ENCODE results near the gene ANKRD42. TPM values are rescaled to one million over a fixed set of nuclear protein-coding genes. Genes with fewer than 3 reads are reported as not detected.
"Not testable (repeated sequence)": the region's sequence is repeated elsewhere in the genome, so short reads cannot be mapped to it uniquely, and the experiment has no call there.

The ANKRD42 gene
- total RNA-seq, 1 donor, result 9.5 TPM

DNA sequence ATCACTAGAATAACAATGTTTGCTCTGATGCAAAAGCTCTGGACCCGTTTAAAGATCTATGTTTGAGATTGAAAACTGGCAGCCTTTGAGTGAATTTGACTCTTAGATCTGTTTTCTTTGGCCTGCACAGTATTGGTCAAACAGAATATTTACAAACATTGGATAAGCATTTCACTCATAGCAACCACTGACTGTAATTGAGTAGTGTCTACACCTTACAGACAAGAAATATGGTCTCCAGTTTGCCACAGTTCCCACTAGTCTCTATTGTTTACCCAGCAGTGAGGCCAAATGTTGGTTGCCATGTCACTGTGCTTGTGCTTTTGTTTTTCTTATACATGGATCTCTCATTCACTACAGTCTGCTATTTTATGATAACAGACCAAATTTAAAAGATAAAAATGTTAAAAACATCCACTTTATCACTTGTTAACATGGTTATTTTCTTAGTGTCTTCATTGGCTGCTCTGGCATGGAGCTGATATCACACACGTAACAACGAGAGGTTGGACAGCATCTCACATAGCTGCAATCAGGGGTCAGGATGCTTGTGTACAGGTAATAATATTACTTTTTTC, 12.2 kb downstream of the ANKRD42 start:
- H3K4me3 ChIP-seq (ENCODE audit: low read depth, low read length), result no peak overlapping the region
- TF ChIP-seq, protein P1, sequence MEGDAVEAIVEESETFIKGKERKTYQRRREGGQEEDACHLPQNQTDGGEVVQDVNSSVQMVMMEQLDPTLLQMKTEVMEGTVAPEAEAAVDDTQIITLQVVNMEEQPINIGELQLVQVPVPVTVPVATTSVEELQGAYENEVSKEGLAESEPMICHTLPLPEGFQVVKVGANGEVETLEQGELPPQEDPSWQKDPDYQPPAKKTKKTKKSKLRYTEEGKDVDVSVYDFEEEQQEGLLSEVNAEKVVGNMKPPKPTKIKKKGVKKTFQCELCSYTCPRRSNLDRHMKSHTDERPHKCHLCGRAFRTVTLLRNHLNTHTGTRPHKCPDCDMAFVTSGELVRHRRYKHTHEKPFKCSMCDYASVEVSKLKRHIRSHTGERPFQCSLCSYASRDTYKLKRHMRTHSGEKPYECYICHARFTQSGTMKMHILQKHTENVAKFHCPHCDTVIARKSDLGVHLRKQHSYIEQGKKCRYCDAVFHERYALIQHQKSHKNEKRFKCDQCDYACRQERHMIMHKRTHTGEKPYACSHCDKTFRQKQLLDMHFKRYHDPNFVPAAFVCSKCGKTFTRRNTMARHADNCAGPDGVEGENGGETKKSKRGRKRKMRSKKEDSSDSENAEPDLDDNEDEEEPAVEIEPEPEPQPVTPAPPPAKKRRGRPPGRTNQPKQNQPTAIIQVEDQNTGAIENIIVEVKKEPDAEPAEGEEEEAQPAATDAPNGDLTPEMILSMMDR (IDR thresholded peaks at IDR 0.05; ENCODE audit: insufficient read depth, low read length), result no peak
- DNase-seq (ENCODE audit: low read depth), result no peak

DNA sequence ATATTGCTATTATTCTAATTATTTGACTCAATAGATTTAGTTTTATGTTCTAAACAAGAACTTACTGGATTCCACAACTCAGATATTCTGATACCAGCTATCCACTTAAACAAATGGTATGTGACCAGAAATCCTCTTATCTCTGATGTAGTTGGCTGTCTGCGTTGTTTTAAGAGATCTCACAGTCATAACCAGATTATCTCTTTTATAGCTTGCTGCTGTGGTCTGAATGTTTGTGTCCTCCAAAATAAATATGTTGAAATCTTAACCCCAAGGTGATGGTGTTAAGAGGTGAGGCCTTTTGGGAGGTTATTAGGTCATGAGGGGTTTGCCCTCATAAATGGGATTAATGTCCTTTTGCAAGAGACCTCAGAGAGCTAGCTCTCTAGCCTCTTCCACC, 12.7 kb downstream of the ANKRD42 start:
- TF ChIP-seq, protein P1 (IDR thresholded peaks at IDR 0.05; ENCODE audit: insufficient read depth, low read length), result no peak
- H3K4me3 ChIP-seq (ENCODE audit: low read depth, low read length), result no peak overlapping the region
- DNase-seq (ENCODE audit: low read depth), result no peak

DNA sequence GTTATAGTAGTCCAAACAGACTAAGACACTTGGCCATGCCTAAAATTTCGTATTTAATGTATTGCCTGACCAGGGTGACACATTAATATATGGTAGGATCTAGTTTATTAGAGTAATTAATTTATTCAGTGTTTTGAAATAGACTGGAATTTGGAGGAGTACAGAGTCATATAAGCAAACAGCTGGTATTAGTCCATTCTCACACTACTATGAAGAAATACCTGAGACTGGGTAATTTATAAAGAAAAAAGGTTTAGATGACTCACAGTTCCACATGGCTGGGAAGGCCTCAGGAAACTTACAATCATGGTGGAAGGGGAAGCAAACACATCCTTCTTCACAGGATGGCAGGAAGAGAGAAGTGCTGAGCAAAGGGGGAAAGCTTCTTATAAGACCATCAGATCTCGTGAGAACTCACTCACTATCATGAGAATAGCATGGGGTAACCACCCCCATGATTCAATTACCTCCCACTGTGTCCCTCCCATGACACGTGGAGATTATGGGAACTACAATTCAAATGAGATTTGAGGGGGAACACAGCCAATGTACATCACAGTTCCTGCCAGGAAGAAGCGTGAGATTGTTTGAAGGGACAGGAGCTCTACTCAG, 13.4 kb downstream of the ANKRD42 start:
- H3K4me3 ChIP-seq (ENCODE audit: low read depth, low read length); DNase-seq (ENCODE audit: low read depth): not testable (repeated sequence)

- TF ChIP-seq, protein P1 (IDR thresholded peaks at IDR 0.05; ENCODE audit: insufficient read depth, low read length), result peak; percentile 26
- no peak overlapping the region for H3K4me3 ChIP-seq (ENCODE audit: low read depth, low read length)
- DNase-seq (ENCODE audit: low read depth), result no peak
Measured at GRCh38 chr11:83219095-83219494, 25.6 kb downstream of the ANKRD42 start.

DNA sequence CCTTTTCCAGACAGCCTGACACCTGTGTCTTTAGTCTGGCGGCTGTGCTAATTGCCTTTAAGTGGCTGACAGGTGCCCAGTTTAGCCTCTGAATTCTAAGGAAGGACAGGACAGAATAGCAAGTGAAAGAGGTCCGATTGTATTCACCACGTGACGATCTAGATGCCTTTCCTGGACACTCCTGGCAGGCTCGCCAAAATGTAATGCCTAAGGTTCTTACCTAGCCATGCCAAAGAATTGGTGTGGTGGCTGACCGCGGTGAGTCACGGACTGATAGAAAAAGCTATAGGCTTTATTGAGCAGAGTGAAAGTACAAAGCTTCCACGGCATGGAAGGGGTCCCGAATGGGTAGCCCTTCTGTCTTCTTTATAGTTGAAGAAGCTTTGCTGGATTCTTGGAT, 26.7 kb downstream of the ANKRD42 start:
- H3K4me3 ChIP-seq (ENCODE audit: low read depth, low read length), result no peak overlapping the region
- no peak for DNase-seq (ENCODE audit: low read depth)
- TF ChIP-seq, protein P1 (IDR thresholded peaks at IDR 0.05; ENCODE audit: insufficient read depth, low read length), result no peak

GRCh38 chr11:83221694-83222093, 28.2 kb downstream of the ANKRD42 start:
- DNase-seq (ENCODE audit: low read depth), result no peak
- H3K4me3 ChIP-seq (ENCODE audit: low read depth, low read length), result no peak overlapping the region
- TF ChIP-seq, protein P1 (IDR thresholded peaks at IDR 0.05; ENCODE audit: insufficient read depth, low read length), result no peak

GRCh38 chr11:83222499-83222898, 29.0 kb downstream of the ANKRD42 start:
- no peak overlapping the region for H3K4me3 ChIP-seq (ENCODE audit: low read depth, low read length)
- TF ChIP-seq, protein P1 (IDR thresholded peaks at IDR 0.05; ENCODE audit: insufficient read depth, low read length), result no peak
- no peak for DNase-seq (ENCODE audit: low read depth)

Measured in fibroblast of the aortic adventitia (primary cell).